HepG2 (cell line): Measurements from ENCODE around the gene LDLRAP1. TPM values are rescaled to one million over a fixed set of nuclear protein-coding genes. Genes with fewer than 3 reads are reported as not detected.

Source experiments
- ATAC-seq: fragments of 200-7000 bp; cut with Tn5 transposase; 3 replicates; pipeline ENCODE4 v1.9.1; 2020; ENCODE audit warnings: mild to moderate bottlenecking, moderate library complexity
- BruUV-seq: library from RNA; stranded (reverse); fragments of 400-500 nt; replicated peaks from 2 replicates; lab custom pipeline; 2021; lab: Mats Ljungman, UMichigan
- CTCF ChIA-PET: fragments of 300-600 bp; formaldehyde crosslinking; extraction: SDS; loops from one replicate; lab custom pipeline; 2021; ENCODE audit warnings: low total read pairs, inconsistent platforms, low intra/inter-chr PET ratio; lab: Yijun Ruan, JAX
- POLR2A ChIA-PET: fragments of 350-600 bp; sonication (Branson Sonifier 250); formaldehyde crosslinking; loops from one replicate; lab custom pipeline; 2020; ENCODE audit warnings: antibody characterized with exemption, inconsistent platforms; lab: Yijun Ruan, JAX
- DNase-seq: peaks from one replicate; pipeline ENCODE4 v3.0.0-alpha.2; 2015; ENCODE audit warnings: low spot score
- FAIRE-seq: peaks from 3 replicates; lab custom pipeline; 2011; peaks lifted over from hg19 to GRCh38; lab: Jason Lieb, UNC
- H2AFZ ChIP-seq: one replicate; pipeline ENCODE4 v1.6.1; 2011; ENCODE audit warnings: low read length, inconsistent platforms
- H3K27ac ChIP-seq: fragments of 300-600 bp; 3 replicates; pipeline ENCODE4 v1.8.0; 2011; ENCODE audit warnings: mixed run types, mild to moderate bottlenecking, mixed read lengths, low read length, inconsistent platforms; ENCODE audit not compliant: insufficient read depth; ENCODE audit errors: extremely low read length
- H3K27me3 ChIP-seq, 2 experiments: fragments of 200-600 bp in 1 of 2; 2 replicates in 1 of 2; 3 replicates in 1 of 2; pipeline versions ENCODE4 v1.6.0 to v1.8.0; 2011; ENCODE audit warnings: low read length in 2 of 2, mild to moderate bottlenecking in 2 of 2, moderate library complexity in 2 of 2, inconsistent platforms in 1 of 2; ENCODE audit not compliant: insufficient read depth in 2 of 2, control insufficient read depth in 1 of 2
- H3K36me3 ChIP-seq, 2 experiments: fragments of 200-600 bp in 1 of 2; replicated peaks in 1 of 2; 2 replicates in 1 of 2; 3 replicates in 1 of 2; pipeline versions ENCODE4 v1.5.1 to v1.8.0; 2011; ENCODE audit warnings: low read length in 2 of 2, inconsistent platforms in 1 of 2; ENCODE audit not compliant: insufficient read depth in 2 of 2, control insufficient read depth in 1 of 2
- H3K4me1 ChIP-seq: 2 replicates; pipeline ENCODE4 v1.5.1; 2012; ENCODE audit warnings: low read length, inconsistent platforms; ENCODE audit not compliant: insufficient read depth
- H3K4me2 ChIP-seq: 2 replicates; pipeline ENCODE4 v1.6.0; 2011; ENCODE audit warnings: low read depth, low read length, inconsistent platforms
- H3K4me3 ChIP-seq, 3 experiments: fragments of 200-600 bp in 1 of 3; sonication (generic), shearing (Covaris generic) in 1 of 3; replicated peaks in 1 of 3; 2 replicates each; pipeline ENCODE4 v1.5.1; 2011 to 2016; ENCODE audit warnings: low read length in 3 of 3, inconsistent platforms in 2 of 3, low read depth in 2 of 3, mild to moderate bottlenecking in 2 of 3, control low read depth in 1 of 3, mixed read lengths in 1 of 3; ENCODE audit not compliant: insufficient read depth in 1 of 3
- H3K79me2 ChIP-seq: one replicate; pipeline ENCODE4 v1.6.1; 2011; ENCODE audit warnings: low read length, inconsistent platforms; ENCODE audit not compliant: insufficient read depth
- H3K9ac ChIP-seq: 2 replicates; pipeline ENCODE4 v1.6.0; 2011; ENCODE audit warnings: mild to moderate bottlenecking, low read depth, low read length, inconsistent platforms; ENCODE audit not compliant: insufficient read depth
- H3K9me3 ChIP-seq: 2 replicates; pipeline ENCODE4 v1.5.1; 2012; ENCODE audit warnings: mild to moderate bottlenecking, low read length
- H4K20me1 ChIP-seq: 2 replicates; pipeline ENCODE4 v1.6.0; 2011; ENCODE audit warnings: inconsistent platforms, mild to moderate bottlenecking, low read length, moderate library complexity; ENCODE audit not compliant: insufficient read depth
- ATF6 ChIP-seq: sonication (generic); formaldehyde crosslinking; conservative IDR thresholded peaks from 2 replicates; pipeline ENCODE4 v1.4.0; 2020; ENCODE audit warnings: missing genetic modification reagents
- DR1 ChIP-seq: sonication (generic); formaldehyde crosslinking; IDR thresholded peaks from 2 replicates; pipeline ENCODE4 v1.8.0; 2021; ENCODE audit warnings: mild to moderate bottlenecking, missing genetic modification reagents, inconsistent platforms
- GFI1 ChIP-seq: sonication (generic); formaldehyde crosslinking; IDR thresholded peaks from 2 replicates; pipeline ENCODE4 v1.5.0; 2020; ENCODE audit warnings: missing genetic modification reagents, mild to moderate bottlenecking, borderline replicate concordance
- HCFC1 ChIP-seq: fragments of 150-350 bp; IDR thresholded peaks from 2 replicates; pipeline ENCODE4 v1.6.1; 2014; ENCODE audit warnings: low read depth, low read length
- HMG20A ChIP-seq: IDR thresholded peaks from 2 replicates; pipeline ENCODE4 v1.6.1; 2016; ENCODE audit warnings: borderline replicate concordance
- NR0B2 ChIP-seq: sonication (generic); formaldehyde crosslinking; IDR thresholded peaks from 2 replicates; pipeline ENCODE4 v1.4.0; 2020; ENCODE audit warnings: mild to moderate bottlenecking, missing genetic modification reagents
- TSC22D2 ChIP-seq: sonication (generic); formaldehyde crosslinking; IDR thresholded peaks from 2 replicates; pipeline ENCODE4 v1.5.1; 2020; ENCODE audit warnings: missing genetic modification reagents, mild to moderate bottlenecking, borderline replicate concordance
- ZNF180 ChIP-seq: sonication (generic); formaldehyde crosslinking; IDR thresholded peaks from 2 replicates; pipeline ENCODE4 v1.4.0; 2020; ENCODE audit warnings: low read depth, missing genetic modification reagents, borderline replicate concordance
- ZNF512 ChIP-seq: sonication (generic); formaldehyde crosslinking; IDR thresholded peaks from 2 replicates; pipeline ENCODE4 v1.4.0; 2020; ENCODE audit warnings: mild to moderate bottlenecking, missing genetic modification reagents
- ZNF550 ChIP-seq: sonication (generic); formaldehyde crosslinking; IDR thresholded peaks from 2 replicates; pipeline ENCODE4 v1.4.0; 2020; ENCODE audit warnings: mild to moderate bottlenecking, missing genetic modification reagents, borderline replicate concordance
- ZNF598 ChIP-seq: sonication (generic); formaldehyde crosslinking; IDR thresholded peaks from 2 replicates; pipeline ENCODE4 v1.5.1; 2020; ENCODE audit warnings: mild to moderate bottlenecking, missing genetic modification reagents, borderline replicate concordance
- ZNF639 ChIP-seq: conservative IDR thresholded peaks from 2 replicates; pipeline ENCODE4 v1.6.1; 2018; ENCODE audit warnings: missing genetic modification reagents
- ZNF737 ChIP-seq: sonication (generic); formaldehyde crosslinking; IDR thresholded peaks from 2 replicates; pipeline ENCODE4 v1.5.0; 2020; ENCODE audit warnings: missing genetic modification reagents, mild to moderate bottlenecking, borderline replicate concordance
- ZNF792 ChIP-seq: IDR thresholded peaks from 2 replicates; pipeline ENCODE4 v1.6.1; 2016
- WGBS: methylation state at CpG from one replicate; pipeline ENCODE4 v1.1.6; 2017; ENCODE audit warnings: low lambda C conversion rate; 5-methylcytosine and 5-hydroxymethylcytosine counted together
- in situ Hi-C: cut with HindIII; loops from 2 replicates; pipeline ENCODE4 v1.10.0; 2017; ENCODE audit warnings: low pct_unique_long_range_greater_than_20kb; ENCODE audit not compliant: extremely low pct_ligation_motif_present
- intact Hi-C: fragments of 100-400 bp; cut with micrococcal nuclease; formaldehyde crosslinking; loops from one replicate; pipeline ENCODE4 v1.10.0; 2022; ENCODE audit not compliant: unreplicated experiment
- polyA plus RNA-seq, 8 experiments: library from polyadenylated mRNA; depleted of rRNA in 3 of 8; stranded (reverse) in 7 of 8; unstranded in 1 of 8; fragments of >200 nt; fragmentation: Illumina TruSeq in 4 of 8; extraction: Trizol in 4 of 8; gene quantifications; 2 replicates each; pipeline versions ENCODE4 v1.2.1 to v1.2.3, GENCODE V29; 2011 to 2016; ENCODE audit warnings: low read depth in 4 of 8, missing spikeins in 1 of 8, mixed read lengths in 1 of 8; ENCODE audit not compliant: insufficient read depth in 1 of 8
- total RNA-seq, 5 experiments: library from RNA; depleted of rRNA; stranded (reverse); fragments of >200 nt; fragmentation: Illumina TruSeq; extraction: Trizol; gene quantifications; 2 replicates each; pipeline ENCODE4 v1.2.3, GENCODE V29; 2016; ENCODE audit warnings: low read depth in 1 of 5

The LDLRAP1 gene
- total and polyA plus RNA-seq, 2 of the 13 experiments (the other 11 are each of a cell fraction or from before 2014, with no cell fraction given) = 7.2 to 12.1 TPM

GRCh38 chr1:25613091-25613490, 69.7 kb downstream of the LDLRAP1 start:
- no peak overlapping the region for H2AFZ ChIP-seq
- WGBS = 0% methylated on average over 3 of the region's 3 CpGs
- H3K36me3 ChIP-seq = no peaks in the 10 kb centered on the region
- TF ChIP-seq ZNF792 = no peak
- TF ChIP-seq GFI1 (CRISPR knock-in tag) = no peak
- no peak for TF ChIP-seq ZNF180 (CRISPR knock-in tag)
- TF ChIP-seq ZNF598 = no peak
- no peak for TF ChIP-seq TSC22D2 (CRISPR knock-in tag)
- TF ChIP-seq HMG20A = no peak
- no peak for TF ChIP-seq ATF6 (CRISPR knock-in tag)
- no peak for TF ChIP-seq ZNF737
- no peak for TF ChIP-seq NR0B2 (CRISPR knock-in tag)
- TF ChIP-seq ZNF512 = no peak
- TF ChIP-seq ZNF550 (CRISPR knock-in tag) = no peak
- no peak for TF ChIP-seq ZNF639 (CRISPR knock-in tag)
- TF ChIP-seq HCFC1 = no peak
- TF ChIP-seq DR1 (CRISPR knock-in tag) = no peak
- DNase-seq (no peak), FAIRE-seq (no peak), ATAC-seq (no peak)
- H3K4me3 ChIP-seq = no peak overlapping the region
- no peak overlapping the region for H3K27ac ChIP-seq
- no peaks in the 10 kb centered on the region for H3K79me2 ChIP-seq
- intact Hi-C loops = no loop called here
- in situ Hi-C loops = loop anchor here (25.0 kb wide), 1 partner anchor 199 kb away; the partner anchor contains the start of genes MTFR1L and SELENON
- POLR2A ChIA-PET = no interaction called here
- no peak overlapping the region for H3K4me2 ChIP-seq
- H3K9me3 ChIP-seq = no peaks in the 10 kb centered on the region
- H4K20me1 ChIP-seq = no peaks in the 10 kb centered on the region
- H3K27me3 ChIP-seq = peaks cover 6 to 21% of the 10 kb centered on the region in 2 experiments
- CTCF ChIA-PET = no interaction called here
- peaks cover 18% of the 10 kb centered on the region for H3K4me1 ChIP-seq
- BruUV-seq = no TSS peak
- no peak overlapping the region for H3K9ac ChIP-seq
